Gastroesophageal sphincter (tissue), 3 donors: ENCODE measurements around the gene SKIL.

Experiments used
- CTCF ChIP-seq, 4 experiments: fragments of 200-600 bp in 2 of 4; fragments of 450-650 bp in 2 of 4; sonication (generic) in 1 of 4; IDR thresholded peaks; one replicate each; pipeline ENCODE4 v1.5.1; 2017 to 2019; ENCODE audit warnings: antibody characterized with exemption in 4 of 4, mild to moderate bottlenecking in 2 of 4, moderate library complexity in 2 of 4
- EP300 ChIP-seq: sonication (generic); formaldehyde crosslinking; IDR thresholded peaks from one replicate; pipeline ENCODE4 v1.6.1; 2017; ENCODE audit warnings: antibody characterized with exemption, mild to moderate bottlenecking
- POLR2A ChIP-seq, 2 donors: fragments of 450-650 bp; IDR thresholded peaks; one replicate each; pipeline ENCODE4 v1.6.1; 2017; ENCODE audit warnings: antibody characterized with exemption in 2 of 2, mild to moderate bottlenecking in 2 of 2, moderate library complexity in 1 of 2
- POLR2AphosphoS5 ChIP-seq: sonication (generic); formaldehyde crosslinking; IDR thresholded peaks from one replicate; pipeline ENCODE4 v1.6.1; 2017; ENCODE audit warnings: antibody characterized with exemption

- no peak for TF ChIP-seq CTCF (IDR thresholded peaks at IDR 0.05)
- TF ChIP-seq POLR2A (IDR thresholded peaks at IDR 0.05) = no peak
- TF ChIP-seq POLR2AphosphoS5 = no peak
- no peak for TF ChIP-seq EP300
These were observed 3.4 kb downstream of the SKIL start for GRCh38 chr3:170360916-170361315.
